ENCODE measurements around the gene AKNA.

GRCh38 chr9:114344692-114345091 lies 43.1 kb downstream of the AKNA start:
- TF ChIP-seq POLR2A (IDR thresholded peaks at IDR 0.05; ENCODE audit: low read length) = no peak
- no peak for TF ChIP-seq ZFP36 (IDR thresholded peaks at IDR 0.05; ENCODE audit: borderline replicate concordance, partially characterized antibody)
- TF ChIP-seq MYC (IDR thresholded peaks at IDR 0.05; ENCODE audit: borderline replicate concordance, low read length) = no peak
- TF ChIP-seq JUNB (IDR thresholded peaks at IDR 0.05) = no peak
- TF ChIP-seq CBX2 (IDR thresholded peaks at IDR 0.05; ENCODE audit: borderline replicate concordance, low read depth) = no peak
- TF ChIP-seq NR3C1 (IDR thresholded peaks at IDR 0.05) = no peak
- TF ChIP-seq CTCF (IDR thresholded peaks at IDR 0.05) = no peak
